ENCODE results near the gene SENP3. TPM values are rescaled to one million over a fixed set of nuclear protein-coding genes. Genes with fewer than 3 reads are reported as not detected.

Gene SENP3
- total and polyA plus RNA-seq, 2 experiments from 2014 or later, result 35.4 to 61.1 TPM

DNA sequence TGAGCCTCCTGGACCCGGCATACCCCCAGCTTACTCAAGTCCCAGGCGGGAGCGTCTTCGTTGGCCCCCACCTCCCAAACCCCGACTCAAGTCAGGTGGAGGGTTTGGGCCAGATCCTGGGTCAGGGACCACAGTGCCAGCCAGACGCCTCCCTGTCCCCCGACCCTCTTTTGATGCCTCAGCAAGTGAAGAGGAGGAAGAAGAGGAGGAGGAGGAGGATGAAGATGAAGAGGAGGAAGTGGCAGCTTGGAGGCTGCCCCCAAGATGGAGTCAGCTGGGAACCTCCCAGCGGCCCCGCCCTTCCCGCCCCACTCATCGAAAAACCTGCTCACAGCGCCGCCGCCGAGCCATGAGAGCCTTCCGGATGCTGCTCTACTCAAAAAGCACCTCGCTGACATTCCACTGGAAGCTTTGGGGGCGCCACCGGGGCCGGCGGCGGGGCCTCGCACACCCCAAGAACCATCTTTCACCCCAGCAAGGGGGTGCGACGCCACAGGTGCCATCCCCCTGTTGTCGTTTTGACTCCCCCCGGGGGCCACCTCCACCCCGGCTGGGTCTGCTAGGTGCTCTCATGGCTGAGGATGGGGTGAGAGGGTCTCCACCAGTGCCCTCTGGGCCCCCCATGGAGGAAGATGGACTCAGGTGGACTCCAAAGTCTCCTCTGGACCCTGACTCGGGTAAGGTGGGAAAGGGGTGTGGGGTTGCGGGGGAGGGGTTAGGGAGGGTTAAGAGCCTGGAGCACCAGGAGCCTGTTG, 1.6 kb downstream of the SENP3 start:
- 95% methylated on average over 30 of the region's 30 CpGs for WGBS (ENCODE audit: low lambda C conversion rate, missing lambda C conversion rate)
- peaks cover 50% of the 10 kb centered on the region for H3K79me2 ChIP-seq
- no peaks in the 10 kb centered on the region for H3K9me3 ChIP-seq (ENCODE audit: low read depth)
- no peaks in the 10 kb centered on the region for H3K27me3 ChIP-seq
- H3K4me1 ChIP-seq (ENCODE audit: insufficient read depth), result peaks cover 26% of the 10 kb centered on the region
- H3K9me2 ChIP-seq (replicated peaks; ENCODE audit: insufficient read depth), result no peaks in the 10 kb centered on the region
- H3K27ac ChIP-seq, result no peak overlapping the region
- no peaks in the 10 kb centered on the region for H3K36me3 ChIP-seq (replicated peaks; ENCODE audit: insufficient read depth, low read depth)
- no peak overlapping the region for H3K4me3 ChIP-seq
- DNase-seq (ENCODE audit: low spot score), result no peak
- no peaks in the 10 kb centered on the region for H4K20me1 ChIP-seq (ENCODE audit: insufficient read depth, poor library complexity, severe bottlenecking)
- H3K4me2 ChIP-seq, result peak overlapping the region; percentile 97
- H2AFZ ChIP-seq, result no peak overlapping the region
- TF ChIP-seq EZH2phosphoT487 (IDR thresholded peaks at IDR 0.05; ENCODE audit: low read depth, severe bottlenecking, unreplicated experiment), result no peak
- TF ChIP-seq EZH2 (IDR thresholded peaks at IDR 0.05; ENCODE audit: borderline replicate concordance), result no peak
- TF ChIP-seq, protein P1, sequence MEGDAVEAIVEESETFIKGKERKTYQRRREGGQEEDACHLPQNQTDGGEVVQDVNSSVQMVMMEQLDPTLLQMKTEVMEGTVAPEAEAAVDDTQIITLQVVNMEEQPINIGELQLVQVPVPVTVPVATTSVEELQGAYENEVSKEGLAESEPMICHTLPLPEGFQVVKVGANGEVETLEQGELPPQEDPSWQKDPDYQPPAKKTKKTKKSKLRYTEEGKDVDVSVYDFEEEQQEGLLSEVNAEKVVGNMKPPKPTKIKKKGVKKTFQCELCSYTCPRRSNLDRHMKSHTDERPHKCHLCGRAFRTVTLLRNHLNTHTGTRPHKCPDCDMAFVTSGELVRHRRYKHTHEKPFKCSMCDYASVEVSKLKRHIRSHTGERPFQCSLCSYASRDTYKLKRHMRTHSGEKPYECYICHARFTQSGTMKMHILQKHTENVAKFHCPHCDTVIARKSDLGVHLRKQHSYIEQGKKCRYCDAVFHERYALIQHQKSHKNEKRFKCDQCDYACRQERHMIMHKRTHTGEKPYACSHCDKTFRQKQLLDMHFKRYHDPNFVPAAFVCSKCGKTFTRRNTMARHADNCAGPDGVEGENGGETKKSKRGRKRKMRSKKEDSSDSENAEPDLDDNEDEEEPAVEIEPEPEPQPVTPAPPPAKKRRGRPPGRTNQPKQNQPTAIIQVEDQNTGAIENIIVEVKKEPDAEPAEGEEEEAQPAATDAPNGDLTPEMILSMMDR (IDR thresholded peaks at IDR 0.05; ENCODE audit: poor library complexity), result no peak

DNA sequence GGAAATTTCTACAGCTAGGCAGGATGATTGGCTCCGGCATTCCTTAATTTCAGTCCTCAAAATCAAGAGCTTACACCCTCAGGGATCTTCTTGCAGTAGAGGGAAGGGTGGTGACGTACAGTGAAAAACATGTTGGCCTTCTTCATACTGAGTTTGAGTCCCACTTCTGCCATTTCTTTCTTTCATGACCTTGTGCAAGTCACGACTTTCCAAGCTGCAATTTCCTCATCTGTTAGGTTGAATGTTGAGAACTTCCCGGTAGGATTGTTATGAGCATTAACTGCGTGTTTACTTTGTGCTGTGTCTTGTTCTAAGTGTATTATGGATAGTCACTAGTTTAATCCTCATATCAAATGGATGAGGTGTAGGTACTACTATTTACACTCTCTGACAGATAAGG, 7.9 kb downstream of the SENP3 start:
- Histone ChIP-seq H3K9me3 (ENCODE audit: low read depth) (no peaks in the 10 kb centered on the region), H3K36me3 (replicated peaks; ENCODE audit: insufficient read depth, low read depth) (no peaks in the 10 kb centered on the region), H3K27ac (no peak overlapping the region), H3K4me1 (ENCODE audit: insufficient read depth) (peaks cover 11% of the 10 kb centered on the region), H4K20me1 (ENCODE audit: insufficient read depth, poor library complexity, severe bottlenecking) (peaks cover 12% of the 10 kb centered on the region), H3K4me2 (no peak overlapping the region), H2AFZ (no peak overlapping the region), H3K27me3 (no peaks in the 10 kb centered on the region), H3K4me3 (no peak overlapping the region), H3K79me2 (peaks cover 52% of the 10 kb centered on the region), H3K9me2 (replicated peaks; ENCODE audit: insufficient read depth) (no peaks in the 10 kb centered on the region)
- WGBS (ENCODE audit: low lambda C conversion rate, missing lambda C conversion rate), result 97% methylated on average over 5 of the region's 5 CpGs
- peak; percentile 1 for DNase-seq (ENCODE audit: low spot score)
- TF ChIP-seq, protein P1 (IDR thresholded peaks at IDR 0.05; ENCODE audit: poor library complexity), result no peak
- no peak for TF ChIP-seq EZH2 (IDR thresholded peaks at IDR 0.05; ENCODE audit: borderline replicate concordance)
- no peak for TF ChIP-seq EZH2phosphoT487 (IDR thresholded peaks at IDR 0.05; ENCODE audit: low read depth, severe bottlenecking, unreplicated experiment)

DNA sequence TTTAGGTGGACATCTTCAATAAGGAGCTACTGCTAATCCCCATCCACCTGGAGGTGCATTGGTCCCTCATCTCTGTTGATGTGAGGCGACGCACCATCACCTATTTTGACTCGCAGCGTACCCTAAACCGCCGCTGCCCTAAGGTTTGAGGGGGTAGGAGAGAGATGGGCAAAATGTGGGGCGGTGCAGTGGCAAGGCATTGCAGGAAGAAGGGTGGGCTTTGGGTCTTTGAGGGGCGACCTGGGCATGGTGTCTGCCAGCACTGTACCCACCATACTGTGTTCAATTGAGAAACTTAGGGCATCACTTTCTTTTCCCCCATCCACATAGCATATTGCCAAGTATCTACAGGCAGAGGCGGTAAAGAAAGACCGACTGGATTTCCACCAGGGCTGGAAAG, 8.6 kb downstream of the SENP3 start:
- Histone ChIP-seq H3K79me2 (peaks cover 53% of the 10 kb centered on the region), H3K4me3 (no peak overlapping the region), H4K20me1 (ENCODE audit: insufficient read depth, poor library complexity, severe bottlenecking) (peaks cover 20% of the 10 kb centered on the region), H3K27me3 (no peaks in the 10 kb centered on the region), H3K4me2 (no peak overlapping the region), H2AFZ (no peak overlapping the region), H3K9me2 (replicated peaks; ENCODE audit: insufficient read depth) (no peaks in the 10 kb centered on the region), H3K9me3 (ENCODE audit: low read depth) (no peaks in the 10 kb centered on the region), H3K36me3 (replicated peaks; ENCODE audit: insufficient read depth, low read depth) (peaks cover 3% of the 10 kb centered on the region), H3K27ac (no peak overlapping the region), H3K4me1 (ENCODE audit: insufficient read depth) (peaks cover 18% of the 10 kb centered on the region)
- WGBS (ENCODE audit: low lambda C conversion rate, missing lambda C conversion rate), result over 99% methylated on average over 10 of the region's 10 CpGs
- TF ChIP-seq EZH2 (IDR thresholded peaks at IDR 0.05; ENCODE audit: borderline replicate concordance), result no peak
- no peak for TF ChIP-seq EZH2phosphoT487 (IDR thresholded peaks at IDR 0.05; ENCODE audit: low read depth, severe bottlenecking, unreplicated experiment)
- TF ChIP-seq, protein P1 (IDR thresholded peaks at IDR 0.05; ENCODE audit: poor library complexity), result no peak
- peak; percentile 1 for DNase-seq (ENCODE audit: low spot score)
